Activated CD8-positive, alpha-beta memory T cell treated with anti-CD3 and anti-CD28 coated beads for 24 hours (primary cell): ENCODE results near the gene DPPA3.
"Not testable (repeated sequence)": the region's sequence is repeated elsewhere in the genome, so short reads cannot be mapped to it uniquely, and the experiment has no call there.

Experiments
- DNase-seq: peaks from one replicate; pipeline ENCODE4 v3.0.0-alpha.2; 2020

Gene DPPA3

GRCh38 chr12:7731486-7731885 is 20.3 kb downstream of the DPPA3 start:
- no peak for DNase-seq

GRCh38 chr12:7732993-7733392 is 21.8 kb downstream of the DPPA3 start:
- no peak for DNase-seq

- DNase-seq: no peak
Observed at GRCh38 chr12:7747246-7747645, 36.0 kb downstream of the DPPA3 start, which contains the start of gene CLEC4C. Gene CLEC4C (minus strand): TSS chr12:7747375. CDS start chr12:7747348, 27 bp downstream.

GRCh38 chr12:7748852-7749251 is 37.6 kb downstream of the DPPA3 start:
- DNase-seq: no peak

DNA sequence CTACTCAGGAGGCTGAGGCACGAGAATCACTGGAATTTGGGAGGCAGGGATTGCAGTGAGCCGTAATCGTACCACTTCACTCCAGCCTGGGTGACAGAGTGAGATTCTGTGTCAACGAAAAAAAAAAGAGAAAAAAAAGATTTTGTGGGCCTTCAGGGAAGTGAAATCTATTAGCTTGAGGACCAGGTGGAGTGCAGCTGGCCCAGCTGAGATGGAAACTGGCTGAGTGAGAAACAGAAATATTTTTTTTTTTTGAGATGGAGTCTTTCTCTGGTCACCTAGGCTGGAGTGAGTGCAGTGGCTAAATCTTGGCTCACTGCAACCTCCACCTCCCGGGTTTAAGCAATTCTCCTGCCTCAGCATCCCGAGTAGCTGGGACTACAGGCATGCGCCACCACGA is 38.2 kb downstream of the DPPA3 start:
- no peak for DNase-seq

GRCh38 chr12:7750350-7750749 is 39.1 kb downstream of the DPPA3 start:
- DNase-seq: no peak

DNA sequence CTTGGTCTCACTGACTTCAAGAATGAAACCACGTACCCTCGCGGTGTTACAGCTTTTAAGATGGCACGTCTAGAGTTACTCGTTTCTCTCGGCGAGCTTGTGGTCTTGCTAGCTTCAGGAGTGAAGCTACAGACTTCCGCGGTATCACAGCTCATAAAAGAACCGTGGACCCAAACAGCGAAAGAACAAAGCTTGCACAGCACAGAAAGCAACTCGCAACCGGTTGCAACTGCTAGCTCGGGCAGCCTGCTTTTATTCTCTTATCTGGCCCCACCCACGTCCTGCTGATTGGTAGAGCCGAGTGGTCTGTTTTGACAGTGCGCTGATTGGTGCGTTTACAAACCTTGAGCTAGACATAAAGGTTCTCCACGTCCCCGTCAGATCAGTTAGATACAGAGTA is 40.2 kb downstream of the DPPA3 start:
- no peak for DNase-seq

GRCh38 chr12:7751941-7752922 is 41.0 kb downstream of the DPPA3 start:
- not testable (repeated sequence) for DNase-seq

DNA sequence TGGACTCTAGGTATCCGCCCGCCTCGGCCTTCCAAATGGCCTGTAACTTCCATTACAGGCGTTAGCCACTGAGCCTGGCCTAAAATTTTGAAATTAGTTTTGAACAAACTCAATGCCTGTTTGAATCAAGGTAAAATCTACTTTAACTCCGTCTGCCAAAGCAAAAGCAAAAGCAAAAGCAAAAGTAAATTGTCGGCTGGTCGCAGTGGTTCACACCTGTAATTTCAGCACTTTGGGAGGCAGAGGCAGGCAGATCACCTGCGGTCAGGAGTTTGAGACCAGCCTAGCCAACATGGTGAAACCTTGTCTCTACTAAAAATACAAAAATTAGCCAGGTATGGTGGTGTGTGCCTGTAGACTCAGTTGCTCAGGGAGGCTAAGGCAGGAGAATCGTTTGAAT is 44.4 kb downstream of the DPPA3 start:
- not testable (repeated sequence) for DNase-seq

DNA sequence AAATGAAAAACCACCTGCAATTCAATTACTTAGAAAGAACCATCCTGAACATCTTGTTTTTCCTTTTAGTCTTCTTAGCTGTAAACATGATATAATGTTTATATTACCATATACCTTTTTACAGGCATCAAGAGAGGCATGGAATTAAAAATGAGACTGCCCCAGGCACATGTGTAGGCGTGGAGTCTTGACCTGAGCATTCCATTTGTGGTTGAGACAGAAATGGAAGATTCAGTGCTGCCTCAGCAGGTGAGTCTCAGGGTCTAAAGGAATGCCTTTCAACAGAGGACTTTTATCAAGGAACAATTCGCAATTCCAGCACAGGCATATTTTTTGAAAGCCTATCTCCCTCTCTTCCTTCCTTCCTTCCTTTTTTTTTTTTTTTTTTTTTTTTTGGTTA is 45.8 kb downstream of the DPPA3 start:
- DNase-seq: no peak

GRCh38 chr12:7758766-7759140 is 47.5 kb downstream of the DPPA3 start:
- no peak for DNase-seq
